Suprapubic skin (tissue), 4 donors: ENCODE results near the gene ADAM8.

Experiments
- EP300 ChIP-seq: sonication (generic); formaldehyde crosslinking; IDR thresholded peaks from one replicate; pipeline ENCODE4 v1.6.1; 2017; ENCODE audit warnings: antibody characterized with exemption
- POLR2A ChIP-seq, 2 donors: fragments of 450-650 bp; IDR thresholded peaks; one replicate each; pipeline ENCODE4 v1.6.1; 2017; ENCODE audit warnings: antibody characterized with exemption in 2 of 2, mild to moderate bottlenecking in 2 of 2, moderate library complexity in 2 of 2
- POLR2AphosphoS5 ChIP-seq, 3 donors: sonication (generic); formaldehyde crosslinking; IDR thresholded peaks; one replicate each; pipeline ENCODE4 v1.6.1; 2017; ENCODE audit warnings: antibody characterized with exemption in 3 of 3
- TF ChIP-seq, protein P1 (sequence below), 2 donors: fragments of 200-600 bp in 1 of 2; fragments of 450-650 bp in 1 of 2; sonication (generic) in 1 of 2; IDR thresholded peaks; one replicate each; pipeline ENCODE4 v1.5.1; 2016 to 2019; ENCODE audit warnings: antibody characterized with exemption in 2 of 2, mild to moderate bottlenecking in 1 of 2, moderate library complexity in 1 of 2

DNA sequence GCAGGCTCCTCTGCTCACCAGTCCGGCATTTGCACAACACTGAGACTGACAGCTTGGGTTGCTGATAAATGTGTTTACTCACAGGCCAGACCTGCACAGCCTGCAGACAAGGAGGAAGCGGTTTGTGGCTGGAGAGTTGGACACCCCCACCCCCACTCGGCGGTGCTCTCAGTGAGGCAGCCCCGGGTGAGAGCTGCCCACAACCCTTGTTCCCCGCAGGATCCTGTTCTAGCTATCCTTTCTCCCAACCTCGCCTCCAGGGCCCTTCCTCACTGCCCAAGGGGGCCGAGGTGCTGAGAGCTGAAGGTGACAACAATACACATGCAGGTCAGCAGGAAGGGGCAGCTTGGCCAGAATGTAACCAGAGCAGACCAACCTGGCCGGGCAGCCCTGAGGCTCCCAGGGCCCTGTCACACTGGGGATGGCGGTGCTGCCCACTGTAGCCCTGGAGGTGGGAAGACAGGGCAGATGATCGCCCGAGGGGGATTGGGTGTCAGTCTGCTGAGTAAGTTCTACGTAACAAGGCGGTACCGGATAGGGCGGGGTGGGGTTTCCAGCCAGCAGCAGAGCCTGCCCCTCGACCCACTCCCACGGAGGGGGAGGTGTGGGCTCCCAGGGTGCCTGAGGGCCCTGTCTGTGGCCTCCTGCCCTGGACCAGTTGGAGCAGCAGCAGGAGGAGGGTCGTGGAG is 2.1 kb upstream of the ADAM8 start:
- TF ChIP-seq, protein P1, sequence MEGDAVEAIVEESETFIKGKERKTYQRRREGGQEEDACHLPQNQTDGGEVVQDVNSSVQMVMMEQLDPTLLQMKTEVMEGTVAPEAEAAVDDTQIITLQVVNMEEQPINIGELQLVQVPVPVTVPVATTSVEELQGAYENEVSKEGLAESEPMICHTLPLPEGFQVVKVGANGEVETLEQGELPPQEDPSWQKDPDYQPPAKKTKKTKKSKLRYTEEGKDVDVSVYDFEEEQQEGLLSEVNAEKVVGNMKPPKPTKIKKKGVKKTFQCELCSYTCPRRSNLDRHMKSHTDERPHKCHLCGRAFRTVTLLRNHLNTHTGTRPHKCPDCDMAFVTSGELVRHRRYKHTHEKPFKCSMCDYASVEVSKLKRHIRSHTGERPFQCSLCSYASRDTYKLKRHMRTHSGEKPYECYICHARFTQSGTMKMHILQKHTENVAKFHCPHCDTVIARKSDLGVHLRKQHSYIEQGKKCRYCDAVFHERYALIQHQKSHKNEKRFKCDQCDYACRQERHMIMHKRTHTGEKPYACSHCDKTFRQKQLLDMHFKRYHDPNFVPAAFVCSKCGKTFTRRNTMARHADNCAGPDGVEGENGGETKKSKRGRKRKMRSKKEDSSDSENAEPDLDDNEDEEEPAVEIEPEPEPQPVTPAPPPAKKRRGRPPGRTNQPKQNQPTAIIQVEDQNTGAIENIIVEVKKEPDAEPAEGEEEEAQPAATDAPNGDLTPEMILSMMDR (IDR thresholded peaks at IDR 0.05): no peak
- TF ChIP-seq POLR2A (IDR thresholded peaks at IDR 0.05) (no peak), EP300 (no peak), POLR2AphosphoS5 (IDR thresholded peaks at IDR 0.05) (no peak)
